Colon (tissue), 2 donors: ENCODE measurements around the gene ACOXL.
"Not testable (repeated sequence)": the region's sequence is repeated elsewhere in the genome, so short reads cannot be mapped to it uniquely, and the experiment has no call there.

Experiments used
- FAIRE-seq: peaks from 2 replicates; lab custom pipeline; 2012; peaks lifted over from hg19 to GRCh38; lab: Jason Lieb, UNC
- donor health status: control.
- donor health status: control.

ACOXL gene

DNA sequence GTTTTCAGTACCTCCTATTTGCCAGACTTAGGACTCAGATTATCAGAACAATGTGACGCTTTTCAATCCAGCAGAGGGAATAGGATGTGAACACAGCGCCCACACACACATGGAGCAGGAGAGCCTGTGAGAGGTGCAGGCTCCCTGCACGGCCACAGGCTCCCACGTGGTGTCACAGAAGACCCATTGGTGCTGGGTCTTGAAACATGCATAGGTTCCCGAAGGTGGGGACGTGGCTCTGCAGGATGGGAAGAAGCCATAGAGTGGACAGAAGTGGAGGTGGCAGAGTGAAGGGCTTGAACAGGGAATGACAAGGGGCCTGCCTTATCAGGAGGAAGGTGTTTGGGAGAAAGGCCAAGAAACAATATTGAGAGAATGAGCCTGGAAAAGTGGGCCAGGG, 309.9 kb downstream of the ACOXL start:
- no peak for FAIRE-seq

DNA sequence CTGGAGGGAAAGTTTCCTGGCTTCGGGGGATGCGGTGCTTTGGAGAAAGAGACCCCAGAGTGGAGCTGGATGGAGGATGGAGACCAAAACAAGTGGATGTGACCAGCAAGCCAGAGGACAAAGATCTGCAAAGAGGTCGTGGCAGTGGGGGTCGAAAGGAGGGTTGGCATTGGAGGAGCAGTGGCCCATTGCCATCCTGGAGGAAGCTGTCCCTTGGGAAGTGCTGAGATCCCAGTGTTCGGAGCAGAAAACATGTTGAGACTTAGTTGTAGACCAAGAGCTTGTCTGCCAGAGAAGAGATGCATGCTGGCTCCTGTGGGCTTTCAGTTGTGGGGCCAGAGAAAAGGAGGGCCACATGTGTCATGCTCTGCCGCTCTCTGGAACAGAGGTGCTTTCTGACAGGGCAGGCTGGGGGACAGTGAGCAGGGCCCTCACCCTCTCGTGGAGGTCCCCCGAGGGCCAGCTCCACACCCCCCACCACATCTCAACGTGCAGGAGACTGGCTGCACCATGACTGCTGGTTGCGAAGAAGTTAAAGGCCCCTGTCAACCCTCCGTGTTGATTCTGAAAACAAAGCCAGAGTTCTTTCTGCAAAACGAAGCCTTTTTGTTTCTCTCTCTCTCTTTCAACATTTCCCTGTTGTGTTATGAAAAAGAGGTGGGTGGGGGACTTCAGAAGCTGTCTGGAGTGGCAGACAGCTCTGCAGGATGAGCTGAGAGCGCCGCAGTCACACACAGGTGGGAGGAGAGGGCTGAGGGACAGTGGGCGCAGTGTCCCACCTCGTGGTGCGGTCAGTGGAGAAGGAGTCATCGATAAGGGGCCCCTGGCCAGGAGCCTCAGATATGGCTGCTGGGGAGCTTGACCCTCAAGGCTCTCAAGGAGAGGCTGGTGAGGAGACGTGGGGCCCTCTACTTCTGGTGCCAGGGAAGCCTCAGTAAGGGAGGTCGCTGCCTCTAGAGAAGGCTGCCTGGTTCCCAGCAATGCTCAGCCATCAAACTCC, 310.7 kb downstream of the ACOXL start:
- FAIRE-seq = no peak

DNA sequence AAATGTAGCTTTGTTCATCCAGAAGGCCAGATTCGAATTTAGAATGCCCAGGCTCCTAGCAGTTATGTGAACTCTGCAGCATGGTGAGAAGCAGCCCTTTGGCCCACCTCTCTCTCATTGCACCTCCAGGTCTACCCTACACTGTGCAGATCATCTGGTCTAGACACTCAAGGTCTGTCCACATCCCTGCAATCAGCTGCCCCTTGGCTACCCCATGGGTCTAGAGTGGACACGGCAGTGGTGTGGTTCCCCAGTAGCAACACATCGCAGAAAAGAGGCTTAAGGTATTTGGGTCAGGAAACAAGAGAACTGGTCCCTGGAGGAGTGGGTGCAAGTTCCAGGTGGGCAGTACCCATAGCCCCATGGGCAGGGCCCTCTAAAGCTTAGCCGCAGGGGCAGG, 311.7 kb downstream of the ACOXL start:
- FAIRE-seq = no peak

DNA sequence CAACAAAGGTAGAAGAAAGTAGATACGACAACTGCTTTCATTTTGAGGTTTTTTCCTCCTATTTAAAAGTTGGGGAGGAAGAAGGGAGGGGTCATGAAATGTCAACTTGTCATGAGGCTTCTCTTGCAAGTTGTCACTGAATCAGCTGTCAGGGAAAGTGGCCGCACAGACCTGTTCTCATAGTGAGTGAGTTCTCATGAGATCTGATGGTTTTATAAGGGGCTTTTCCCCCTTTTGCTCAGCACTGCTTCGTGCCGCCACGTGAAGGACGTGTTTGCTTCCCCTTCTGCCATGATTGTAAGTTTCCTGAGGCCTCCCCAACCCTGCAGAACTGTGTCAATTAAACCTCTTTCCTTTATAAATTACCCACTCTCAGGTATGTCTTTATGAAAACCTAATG, 312.9 kb downstream of the ACOXL start:
- FAIRE-seq = not testable (repeated sequence)

DNA sequence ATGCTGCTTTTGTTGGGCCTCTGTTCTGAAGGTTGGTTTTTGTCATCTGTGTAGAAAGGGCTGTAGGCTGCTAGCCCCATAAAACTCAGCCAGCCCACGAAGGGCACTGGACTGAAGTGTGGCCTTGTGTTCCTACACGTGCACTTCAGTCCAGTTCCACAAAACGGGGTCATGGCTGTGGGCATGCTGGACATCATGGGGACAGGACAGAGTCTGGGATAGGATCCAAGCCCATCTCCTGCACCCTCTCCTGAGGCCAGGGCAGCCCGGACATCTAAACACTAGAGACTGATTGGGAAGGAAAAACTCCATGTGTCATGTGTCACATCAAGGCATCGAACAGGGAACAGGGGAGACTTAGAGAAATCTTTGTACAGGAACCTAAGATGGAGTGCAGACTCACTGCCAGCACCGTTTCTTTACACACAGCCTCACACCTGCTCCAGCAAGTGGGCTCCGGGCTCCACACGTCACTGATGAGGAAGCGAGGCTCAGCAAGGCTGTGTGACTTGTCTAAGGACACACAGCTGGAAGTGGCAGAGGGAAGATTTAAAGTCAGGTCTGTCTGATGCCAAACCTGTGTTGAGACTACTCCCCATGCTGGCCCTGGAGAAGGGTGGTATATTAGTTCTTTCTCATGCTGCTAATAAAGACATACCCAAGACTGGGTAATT, 313.5 kb downstream of the ACOXL start:
- FAIRE-seq = no peak

DNA sequence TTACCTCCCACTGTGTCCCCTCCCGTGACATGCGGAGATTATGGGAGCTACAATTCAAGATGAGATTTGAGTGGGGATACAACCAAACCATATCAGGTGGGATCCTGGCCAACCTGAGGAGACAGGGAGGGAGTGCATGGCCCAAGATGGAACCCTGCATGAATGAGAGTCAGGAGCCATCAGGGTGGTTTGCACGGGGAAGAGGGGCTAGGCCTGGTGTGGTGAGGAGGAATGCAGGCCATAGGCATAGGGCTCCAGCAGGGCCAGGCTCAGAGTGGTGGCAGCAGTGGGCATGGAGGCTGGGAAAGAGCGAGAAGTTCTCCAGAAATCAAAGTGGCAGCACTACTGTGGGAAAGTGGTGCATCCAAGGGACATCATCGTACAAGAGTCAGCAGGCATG, 314.3 kb downstream of the ACOXL start:
- no peak for FAIRE-seq

DNA sequence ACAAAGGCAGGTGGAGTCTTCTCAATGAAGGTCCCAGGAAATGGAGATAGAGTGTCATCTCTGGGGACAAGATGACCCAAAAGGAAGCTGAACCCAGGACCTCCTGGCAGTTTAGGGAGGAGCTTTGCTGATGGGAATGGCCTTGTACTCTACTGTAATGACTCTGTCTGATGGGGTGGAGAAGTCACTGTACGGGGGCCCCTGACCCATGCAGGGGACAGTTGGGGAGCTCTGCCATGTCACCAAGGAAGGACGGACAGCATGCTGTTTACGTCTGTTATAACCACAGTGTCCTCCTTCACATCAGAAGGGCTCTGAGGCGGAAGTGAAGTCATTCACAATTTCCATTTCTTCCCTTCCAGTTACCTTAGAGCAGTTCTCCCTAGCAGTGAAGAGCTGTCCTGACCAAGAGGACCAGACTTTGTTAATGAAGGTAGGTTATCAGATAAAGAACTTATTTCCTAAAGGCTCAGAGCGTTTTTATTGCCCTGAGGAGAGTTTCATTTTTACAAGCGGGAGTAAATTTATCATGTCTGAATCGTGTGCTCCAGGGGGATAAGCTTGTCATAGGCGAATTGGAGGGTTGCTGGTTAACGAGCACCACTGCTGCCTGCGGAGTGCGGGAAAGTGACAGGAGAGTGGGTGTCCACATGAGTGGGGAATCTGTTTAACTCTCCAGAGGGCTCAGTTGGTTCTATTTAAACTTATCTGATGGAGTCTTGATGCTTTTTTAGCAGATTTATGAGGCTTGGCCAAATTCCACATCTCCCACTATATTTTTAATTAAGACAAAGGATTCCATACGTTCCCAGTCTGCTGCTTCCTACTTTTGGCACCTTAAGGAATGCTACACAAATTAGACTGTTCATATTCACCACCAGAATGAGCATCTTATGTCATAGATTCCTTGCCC, 316.7 kb downstream of the ACOXL start:
- FAIRE-seq = no peak

DNA sequence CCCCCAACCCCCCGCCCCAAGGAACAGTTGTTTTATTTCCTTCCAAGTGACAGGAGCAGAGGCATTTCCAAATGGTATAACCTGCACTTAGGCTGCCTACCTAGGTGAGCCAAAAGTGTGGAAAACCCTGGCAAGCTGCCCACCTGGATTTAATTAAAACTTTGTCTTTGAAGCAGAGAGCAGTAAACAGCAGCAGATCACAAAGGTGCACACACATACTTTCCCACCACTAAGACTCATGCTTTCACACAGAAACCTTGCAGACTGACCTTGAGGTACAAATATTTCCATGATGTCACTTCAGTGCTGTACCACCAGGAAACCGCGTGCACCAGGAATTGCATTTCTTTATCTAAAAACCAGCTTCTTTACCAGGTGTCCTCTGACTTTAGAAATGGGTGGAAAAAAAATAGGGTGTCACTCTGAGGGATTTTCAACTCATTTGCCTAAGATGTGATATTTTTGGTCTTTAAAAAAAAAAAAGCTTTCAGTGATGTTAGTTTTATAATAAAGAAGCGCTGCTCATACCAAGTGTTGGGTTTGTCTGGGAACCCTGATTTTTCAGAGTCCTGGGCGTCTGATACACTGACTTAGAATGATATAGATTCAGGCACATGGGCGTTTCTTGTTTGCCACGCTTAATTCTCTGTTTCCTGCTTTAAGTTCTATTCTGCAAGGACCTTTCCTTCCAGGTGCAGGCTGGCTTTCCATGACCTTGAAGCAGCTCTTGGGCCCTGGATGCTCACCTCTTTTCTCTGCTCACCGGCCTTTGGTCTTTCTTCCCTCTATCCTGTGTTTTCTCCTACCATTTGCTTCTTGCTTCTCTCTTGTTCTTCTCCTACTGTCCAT, 317.6 kb downstream of the ACOXL start:
- no peak for FAIRE-seq

DNA sequence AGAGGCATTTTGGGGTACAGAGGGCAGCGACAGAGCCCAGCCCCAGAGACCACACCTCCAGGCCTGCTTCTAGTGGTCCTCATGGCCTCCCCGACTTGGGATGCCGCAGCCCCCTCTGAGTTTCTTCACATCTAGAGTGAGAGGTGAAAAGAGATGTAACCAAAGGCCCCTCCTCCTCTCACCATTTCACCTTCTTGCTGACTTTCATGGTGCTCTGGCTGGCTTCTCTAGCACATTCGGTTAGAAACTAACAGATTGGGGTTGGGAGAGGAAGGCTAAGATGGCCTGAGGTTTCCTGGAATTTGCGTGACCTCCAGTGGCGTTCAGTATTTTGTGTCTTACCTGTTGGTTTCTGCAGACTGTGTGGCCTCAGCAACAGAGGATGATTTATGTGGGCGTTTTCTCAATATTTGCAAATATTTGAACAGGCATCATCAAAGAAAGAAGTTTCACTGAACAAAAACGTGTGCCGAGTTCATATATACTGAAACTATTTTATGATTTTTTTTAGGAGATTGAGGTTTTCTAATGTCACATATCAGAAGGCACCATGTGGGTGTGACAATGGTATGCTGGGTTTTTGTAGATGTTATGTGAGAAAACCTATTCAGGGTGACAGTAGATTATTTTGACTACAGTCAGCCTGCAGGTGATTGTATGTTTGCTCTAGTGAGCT, 318.5 kb downstream of the ACOXL start:
- no peak for FAIRE-seq

DNA sequence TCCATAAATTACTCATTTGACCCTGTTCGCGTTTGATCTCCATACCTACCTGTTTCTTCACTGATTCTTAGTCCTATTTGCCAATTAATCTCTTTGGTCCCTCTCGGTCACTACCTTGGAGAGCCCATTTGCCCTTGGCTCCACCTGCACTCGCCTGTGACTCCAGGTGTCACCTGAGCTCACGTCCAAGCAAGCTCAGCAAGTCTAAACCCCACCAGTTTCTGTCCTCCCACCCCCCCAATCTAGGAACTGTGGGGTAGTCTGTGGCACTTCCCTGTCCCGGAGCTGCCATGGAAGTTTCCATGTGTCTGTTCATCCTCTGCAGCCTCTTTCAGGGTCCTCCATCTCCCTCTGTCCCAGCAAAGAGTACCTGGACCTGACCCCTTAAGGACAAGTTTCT, 320.2 kb downstream of the ACOXL start:
- no peak for FAIRE-seq

DNA sequence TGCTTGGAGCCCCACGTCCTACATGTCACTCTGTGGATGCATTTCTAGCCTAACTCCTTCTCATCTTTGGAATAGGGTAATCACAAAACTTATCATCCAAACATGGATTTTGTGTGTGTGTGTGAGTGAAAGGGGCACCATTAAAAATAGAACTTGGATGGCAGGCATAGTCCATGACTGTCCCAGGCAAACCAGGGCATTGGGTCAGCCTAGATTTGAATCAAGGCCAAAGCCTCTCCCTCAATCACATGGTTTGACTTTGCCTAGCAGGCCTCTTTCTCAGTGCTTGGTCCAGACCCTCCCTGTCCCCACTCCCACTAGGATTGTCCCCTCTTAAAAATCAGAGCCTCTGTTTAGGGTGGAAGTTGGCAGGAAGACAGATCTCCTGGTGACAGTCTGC, 320.9 kb downstream of the ACOXL start:
- FAIRE-seq = no peak

DNA sequence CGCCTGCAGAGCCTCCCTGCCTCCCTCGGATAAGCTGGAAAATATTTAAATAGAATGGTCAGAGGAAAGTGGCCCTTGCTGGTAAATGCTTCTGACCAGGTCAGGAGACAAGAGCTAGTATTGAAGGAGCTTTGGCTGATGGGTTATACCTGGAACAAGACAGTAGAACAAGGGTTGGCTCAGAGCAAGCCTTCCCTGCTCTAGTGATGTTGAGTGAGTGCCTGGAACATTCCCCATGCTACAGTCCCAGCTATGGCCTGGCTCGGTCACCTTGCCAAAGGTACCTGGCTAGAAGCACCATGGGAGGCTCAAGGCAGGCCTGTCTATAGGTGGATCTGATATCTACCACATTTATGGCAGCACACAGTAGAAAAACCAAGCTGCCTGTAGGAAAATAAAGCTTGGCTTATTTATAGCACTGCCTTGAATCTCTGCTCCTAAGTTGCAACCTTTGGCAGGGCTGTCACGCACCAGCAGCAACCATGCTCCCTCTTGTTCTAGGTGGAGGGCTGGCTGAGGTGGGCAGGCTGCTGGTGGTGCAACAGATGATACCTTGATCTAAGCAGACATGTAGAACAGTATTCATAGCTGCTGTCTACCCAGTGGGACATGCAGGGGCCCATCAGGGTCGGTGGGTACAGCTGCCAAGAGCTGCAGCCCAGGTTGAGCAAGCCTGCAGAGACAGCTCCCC, 321.6 kb downstream of the ACOXL start:
- FAIRE-seq = no peak

DNA sequence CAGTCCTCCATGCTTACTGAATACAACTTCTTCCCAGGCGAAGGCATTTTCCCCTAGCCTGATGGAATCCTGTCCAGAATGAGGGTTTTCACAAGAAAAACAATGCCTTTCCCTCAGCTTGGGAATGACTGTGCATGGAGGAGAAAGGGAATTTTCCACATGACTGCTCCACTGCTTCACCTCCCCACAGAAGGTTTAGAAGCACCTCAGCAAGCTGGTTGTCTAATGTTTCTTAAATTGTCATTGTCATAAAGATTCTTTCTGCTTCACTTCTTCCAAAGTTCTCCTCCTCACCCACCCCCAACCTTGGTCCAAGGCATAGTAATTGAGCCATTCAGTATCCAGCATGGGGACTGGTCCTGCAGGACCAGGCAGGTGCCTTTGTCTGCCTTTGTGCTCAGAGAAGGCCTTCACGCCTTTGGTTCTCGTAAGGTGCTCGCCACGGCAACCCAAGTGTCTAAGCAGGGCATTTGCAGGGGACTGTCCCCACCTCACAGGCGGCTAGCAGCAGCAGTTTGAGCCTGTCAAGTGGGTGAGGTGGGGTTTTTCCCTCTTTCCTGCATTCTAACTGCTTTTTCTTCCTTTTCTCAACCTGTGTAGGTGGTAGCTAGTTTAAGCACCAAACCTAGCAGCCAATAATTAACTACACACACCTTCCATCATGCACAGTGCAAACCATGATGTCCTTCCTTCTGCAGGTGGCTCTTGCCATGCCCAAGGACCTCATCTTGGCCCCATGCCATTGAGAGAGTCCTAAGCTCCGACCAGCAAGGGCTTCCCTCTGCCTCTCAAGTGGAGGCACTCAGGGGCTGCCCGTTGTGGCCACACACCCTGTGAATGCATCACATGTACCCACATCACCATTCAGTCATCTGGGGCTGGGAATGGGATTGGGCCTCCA, 322.7 kb downstream of the ACOXL start:
- FAIRE-seq = no peak

DNA sequence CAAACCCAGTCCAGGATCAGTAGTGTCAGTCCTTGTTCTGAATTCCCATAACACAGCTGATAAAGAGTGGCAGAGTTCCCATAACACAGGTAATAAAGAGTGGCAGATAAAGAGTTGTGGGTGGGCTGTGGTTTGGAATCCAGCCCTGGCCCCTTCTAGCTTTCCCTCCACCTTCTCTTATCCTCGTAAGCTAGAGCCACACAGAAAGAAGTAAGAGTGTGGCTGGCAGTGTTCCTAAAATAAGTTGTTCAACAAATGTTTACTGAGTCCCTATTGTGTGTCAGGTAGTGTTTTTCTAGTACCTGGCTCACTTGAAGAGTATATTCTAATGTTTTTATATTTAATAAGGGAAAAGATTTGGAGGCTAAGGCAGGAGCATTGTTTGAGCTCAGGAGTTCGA, 323.4 kb downstream of the ACOXL start:
- no peak for FAIRE-seq

DNA sequence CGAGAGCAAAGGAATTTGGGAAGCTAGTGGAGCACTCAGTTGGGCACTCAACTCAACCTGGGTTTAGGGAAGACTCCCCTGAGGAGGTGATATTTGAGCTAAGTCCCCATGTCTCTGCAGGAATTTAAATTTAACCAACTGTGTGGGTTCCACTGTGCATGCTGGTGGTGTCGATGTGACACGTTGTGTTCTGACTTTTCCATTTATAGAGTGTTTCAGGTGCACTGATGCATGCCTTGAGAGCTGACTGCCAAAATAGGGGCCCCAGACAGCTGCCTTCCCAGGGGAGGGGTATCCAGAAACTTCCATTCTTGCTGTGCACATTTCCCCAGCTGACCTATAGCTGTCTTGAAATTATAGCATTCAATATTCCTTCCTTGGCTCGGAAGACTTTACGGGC, 324.7 kb downstream of the ACOXL start:
- FAIRE-seq = no peak

DNA sequence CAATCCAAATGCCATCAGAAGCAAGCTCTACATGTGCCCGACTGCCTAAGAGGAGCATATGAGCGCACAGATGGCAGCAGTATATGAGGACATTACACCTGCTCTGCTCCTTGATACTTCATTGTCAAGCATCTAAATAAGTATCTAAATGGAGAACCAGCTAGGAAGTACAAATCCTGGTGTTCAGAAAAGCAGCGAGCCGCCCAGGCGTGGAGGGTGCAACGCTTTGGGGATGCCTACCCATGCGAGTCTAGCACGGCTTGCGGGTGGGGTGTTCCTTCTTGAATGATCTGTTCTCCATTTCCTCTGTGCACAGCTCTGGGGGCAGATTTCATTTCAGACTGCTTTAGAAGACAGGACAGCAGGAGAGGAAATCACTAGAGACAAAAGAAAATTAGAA, 325.3 kb downstream of the ACOXL start:
- no peak for FAIRE-seq

DNA sequence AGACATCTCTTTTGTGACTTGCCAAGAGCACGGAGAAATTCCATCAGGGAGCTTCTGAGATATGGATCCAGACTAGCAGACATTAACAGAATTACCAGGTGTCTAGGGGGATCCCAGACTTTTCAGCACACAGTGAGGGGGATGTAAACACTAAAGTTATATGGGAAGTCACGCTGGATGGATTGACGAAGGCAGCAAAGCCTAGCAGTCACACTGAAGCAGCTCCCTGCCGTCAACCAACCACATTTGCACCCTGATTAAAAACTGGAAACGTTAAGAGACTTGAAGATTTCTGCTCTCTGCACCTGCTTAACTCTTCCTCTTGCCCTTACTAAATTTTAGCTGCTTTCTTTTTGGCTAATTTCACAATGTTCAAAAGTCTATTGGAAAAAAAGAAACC, 325.9 kb downstream of the ACOXL start:
- no peak for FAIRE-seq

DNA sequence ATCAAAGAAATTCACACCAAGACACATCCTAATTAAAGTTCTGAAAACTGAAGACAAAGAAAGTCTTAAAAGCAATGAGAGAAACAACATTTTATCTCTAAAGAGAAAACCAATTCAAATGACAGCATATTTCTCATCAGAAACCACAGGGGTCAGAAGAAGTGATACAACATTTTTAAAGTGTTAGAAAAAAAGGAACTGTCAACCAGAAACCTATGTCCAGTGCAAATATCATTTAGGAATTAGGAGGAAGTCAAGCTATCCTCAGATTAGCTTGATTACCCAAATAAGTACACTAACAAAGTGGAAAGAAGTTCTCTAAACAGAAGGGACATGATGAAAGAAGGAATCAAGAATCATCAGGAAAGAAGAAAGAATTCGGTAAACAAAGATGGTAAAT, 328.8 kb downstream of the ACOXL start:
- no peak for FAIRE-seq

DNA sequence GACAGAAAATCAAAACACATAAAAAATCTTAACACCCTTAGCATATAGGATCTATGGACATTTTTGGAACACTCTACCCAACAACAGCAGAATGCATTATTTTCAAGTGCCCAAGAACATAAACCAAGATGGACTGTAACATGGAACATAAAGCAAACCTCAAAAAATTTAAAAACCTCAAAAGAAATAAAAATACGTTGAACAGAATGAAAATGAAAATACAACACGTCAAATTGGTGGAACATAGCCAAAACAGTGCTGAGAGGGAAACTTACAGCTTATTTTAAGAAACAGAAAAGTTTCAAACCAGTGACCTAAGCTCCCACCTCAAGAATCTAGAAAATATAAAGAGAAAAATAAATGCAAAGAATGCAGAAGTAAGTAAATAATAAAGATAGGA, 330.0 kb downstream of the ACOXL start:
- FAIRE-seq = no peak
